Cardiac muscle cell (in vitro differentiated cells and primary cell): ENCODE results near the gene ARID1A. TPM values are rescaled to one million over a fixed set of nuclear protein-coding genes. Genes with fewer than 3 reads are reported as not detected.
"Not testable (repeated sequence)": the region's sequence is repeated elsewhere in the genome, so short reads cannot be mapped to it uniquely, and the experiment has no call there.

Experiments
- DNase-seq, 2 donors: peaks; one replicate each; pipeline versions ENCODE4 v3.0.0 to v3.0.0-alpha.2; 2010 to 2017; ENCODE audit warnings: low read depth in 1 of 2, low spot score in 1 of 2
- H3K27ac ChIP-seq: fragments of 200-600 bp; sonication (generic); 2 replicates; pipeline ENCODE4 v1.5.1; 2016
- H3K27me3 ChIP-seq: fragments of 200-600 bp; sonication (generic); 2 replicates; pipeline ENCODE4 v1.6.0; 2016; ENCODE audit warnings: control low read depth
- H3K36me3 ChIP-seq: fragments of 200-600 bp; sonication (generic); 2 replicates; pipeline ENCODE4 v1.5.1; 2016; ENCODE audit warnings: control low read depth
- H3K4me1 ChIP-seq: fragments of 200-600 bp; sonication (generic); 2 replicates; pipeline ENCODE4 v1.8.1; 2017; ENCODE audit warnings: low read depth, mild to moderate bottlenecking, mixed run types
- H3K4me3 ChIP-seq: fragments of 200-600 bp; sonication (generic); 2 replicates; pipeline ENCODE4 v1.5.1; 2016; ENCODE audit warnings: mild to moderate bottlenecking
- H3K9me3 ChIP-seq: fragments of 200-600 bp; sonication (generic); 2 replicates; pipeline ENCODE4 v1.5.1; 2017; ENCODE audit warnings: low read depth, mild to moderate bottlenecking, control low read depth
- CTCF ChIP-seq: IDR thresholded peaks from 2 replicates; pipeline ENCODE4 v1.5.1; 2012; ENCODE audit warnings: low read depth, mild to moderate bottlenecking, low read length
- polyA plus RNA-seq: library from polyadenylated mRNA; unstranded; fragments of >200 nt; fragmentation: Nextera tagmentation; extraction: Ambion mirVana; gene quantifications from 2 replicates; pipeline ENCODE4 v1.2.1, GENCODE V29; 2016
- total RNA-seq: library from RNA; depleted of rRNA; stranded (reverse); fragments of >200 nt; gene quantifications from 2 replicates; pipeline ENCODE4 v1.2.3, GENCODE V29; 2016

The ARID1A gene
- total and polyA plus RNA-seq, 2 experiments from 2014 or later = 28.5 to 93.3 TPM

DNA sequence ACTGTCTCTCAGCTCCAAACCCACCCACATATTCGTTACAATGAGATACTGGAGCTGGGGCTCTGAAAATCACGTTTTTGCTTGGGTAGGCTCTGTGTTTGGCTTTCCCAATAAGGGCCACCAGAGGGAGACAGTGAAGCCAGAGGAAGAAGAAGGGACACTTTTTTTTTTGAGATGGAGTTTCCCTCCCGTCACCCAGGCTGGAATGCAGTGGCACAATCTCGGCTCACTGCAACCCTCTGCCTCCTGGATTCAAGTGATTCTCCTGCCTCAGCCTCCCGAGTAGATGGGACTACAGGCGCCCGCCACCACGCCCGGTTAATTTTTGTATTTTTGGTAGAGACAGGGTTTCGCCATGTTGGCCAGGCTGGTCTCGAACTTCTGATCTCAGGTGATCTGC, 114.3 kb downstream of the ARID1A start:
- peak; percentile 69 to 72 for DNase-seq
- not testable (repeated sequence) for H3K36me3 ChIP-seq, H3K27ac ChIP-seq, H3K4me3 ChIP-seq, H3K27me3 ChIP-seq, H3K9me3 ChIP-seq, H3K4me1 ChIP-seq
- TF ChIP-seq CTCF = peak; percentile 77

- Histone ChIP-seq H3K4me3 (no peak overlapping the region), H3K27me3 (no peaks in the 10 kb centered on the region), H3K4me1 (no peaks in the 10 kb centered on the region), H3K27ac (no peak overlapping the region), H3K9me3 (no peaks in the 10 kb centered on the region), H3K36me3 (no peaks in the 10 kb centered on the region)
- TF ChIP-seq CTCF = no peak
- no peak for DNase-seq
Observed at GRCh38 chr1:26811057-26811456, 115.2 kb downstream of the ARID1A start.

- no peaks in the 10 kb centered on the region for H3K9me3 ChIP-seq
- DNase-seq = no peak
Observed at GRCh38 chr1:26811708-26812107, 115.9 kb downstream of the ARID1A start.

DNA sequence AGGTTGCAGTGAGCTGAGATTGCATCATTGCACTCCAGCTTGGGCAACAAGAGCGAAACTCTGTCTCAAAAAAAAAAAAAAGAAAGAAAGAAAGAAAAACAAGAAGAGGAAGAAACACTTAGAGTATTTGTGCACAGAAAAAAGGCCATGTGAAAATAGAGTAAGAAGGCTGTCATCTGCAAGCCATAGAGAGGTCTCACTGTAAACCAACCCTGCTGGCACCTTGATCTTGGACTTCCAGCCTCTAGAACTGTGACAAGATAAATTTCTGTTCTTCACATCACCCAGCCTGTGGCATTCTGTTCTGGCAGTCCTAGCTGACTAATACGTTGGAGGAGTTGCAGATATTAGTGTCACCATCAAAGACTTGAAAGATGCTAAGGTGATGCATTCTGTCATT, 118.6 kb downstream of the ARID1A start:
- H3K9me3 ChIP-seq = no peaks in the 10 kb centered on the region
- H3K27me3 ChIP-seq = no peaks in the 10 kb centered on the region
- no peaks in the 10 kb centered on the region for H3K36me3 ChIP-seq
- no peaks in the 10 kb centered on the region for H3K4me1 ChIP-seq
- DNase-seq = no peak
- TF ChIP-seq CTCF = no peak
- no peak overlapping the region for H3K4me3 ChIP-seq
- no peak overlapping the region for H3K27ac ChIP-seq

More at GRCh38 chr1:26811708-26812107, 115.9 kb downstream of the ARID1A start:
- TF ChIP-seq CTCF = no peak
- no peaks in the 10 kb centered on the region for H3K36me3 ChIP-seq
- no peaks in the 10 kb centered on the region for H3K27me3 ChIP-seq
- no peaks in the 10 kb centered on the region for H3K4me1 ChIP-seq
- no peak overlapping the region for H3K27ac ChIP-seq
- no peak overlapping the region for H3K4me3 ChIP-seq

DNA sequence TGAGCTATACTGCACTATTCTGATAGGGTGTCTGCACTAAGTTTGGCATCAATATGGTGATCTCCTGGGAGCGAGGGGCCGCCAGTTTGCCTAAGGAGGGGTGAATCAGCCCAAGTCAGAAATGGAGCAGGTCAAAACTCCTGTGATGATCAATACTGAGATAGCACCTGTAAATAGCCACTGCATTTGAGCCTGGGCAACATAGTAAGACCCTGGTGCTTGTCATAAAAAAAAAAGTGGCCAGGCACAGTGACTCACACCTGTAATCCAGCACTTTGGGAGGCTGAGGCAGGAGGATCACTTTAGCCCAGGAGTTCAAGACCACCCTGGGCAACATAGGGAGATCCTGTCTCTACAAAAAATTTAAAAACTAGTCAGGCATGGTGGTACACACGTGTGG, 119.1 kb downstream of the ARID1A start:
- no peaks in the 10 kb centered on the region for H3K4me1 ChIP-seq
- no peak overlapping the region for H3K4me3 ChIP-seq
- H3K9me3 ChIP-seq = no peaks in the 10 kb centered on the region
- no peak for TF ChIP-seq CTCF
- no peaks in the 10 kb centered on the region for H3K36me3 ChIP-seq
- no peaks in the 10 kb centered on the region for H3K27me3 ChIP-seq
- no peak for DNase-seq
- no peak overlapping the region for H3K27ac ChIP-seq

- Histone ChIP-seq H3K4me3 (no peak overlapping the region), H3K27me3 (no peaks in the 10 kb centered on the region), H3K9me3 (no peaks in the 10 kb centered on the region), H3K36me3 (no peaks in the 10 kb centered on the region), H3K27ac (no peak overlapping the region), H3K4me1 (peaks cover 2% of the 10 kb centered on the region)
- DNase-seq = no peak
- TF ChIP-seq CTCF = peak; percentile 13
Observed at GRCh38 chr1:26820784-26821269, 125.0 kb downstream of the ARID1A start.
